AG04450 (cell line): ENCODE results near the gene TSPYL4. TPM values are rescaled to one million over a fixed set of nuclear protein-coding genes. Genes with fewer than 3 reads are reported as not detected.
"Not testable (repeated sequence)": the region's sequence is repeated elsewhere in the genome, so short reads cannot be mapped to it uniquely, and the experiment has no call there.

Source experiments
- CTCF ChIA-PET: fragments of 300-600, 350-600 bp; formaldehyde crosslinking; extraction: SDS; loops from one replicate; lab custom pipeline; 2022; ENCODE audit warnings: antibody characterized with exemption, inconsistent platforms; lab: Charles Lee
- POLR2A ChIA-PET: fragments of 350-600 bp; formaldehyde crosslinking; extraction: SDS; loops from one replicate; lab custom pipeline; 2021; ENCODE audit warnings: antibody characterized with exemption, inconsistent platforms; lab: Yijun Ruan, JAX
- DNase-seq: peaks from one replicate; pipeline ENCODE4 v3.0.0-alpha.2; 2011; ENCODE audit warnings: low read depth, low spot score
- H3K27ac ChIP-seq: one replicate; pipeline ENCODE4 v1.5.1; 2012; ENCODE audit warnings: low read depth, low read length, control low read depth
- H3K27me3 ChIP-seq: one replicate; pipeline ENCODE4 v1.6.0; 2012; ENCODE audit warnings: low read length; ENCODE audit not compliant: control insufficient read depth, insufficient read depth
- H3K4me3 ChIP-seq: 2 replicates; pipeline ENCODE4 v1.5.1; 2011; ENCODE audit warnings: mild to moderate bottlenecking, low read depth, low read length, control low read depth
- H3K9me3 ChIP-seq: 2 replicates; pipeline ENCODE4 v1.5.1; 2012; ENCODE audit warnings: low read length; ENCODE audit not compliant: control insufficient read depth, insufficient read depth
- polyA plus RNA-seq: library from polyadenylated mRNA; depleted of rRNA; stranded (reverse); fragments of >200 nt; gene quantifications from 2 replicates; pipeline ENCODE4 v1.2.3, GENCODE V29; 2011
- TF ChIP-seq, protein P1 (sequence below): IDR thresholded peaks from 2 replicates; pipeline ENCODE4 v1.5.1; 2011; ENCODE audit warnings: low read depth, low read length, control low read depth, inconsistent platforms

Gene TSPYL4
- polyA plus RNA-seq, 1 experiment = 25.1 TPM

DNA sequence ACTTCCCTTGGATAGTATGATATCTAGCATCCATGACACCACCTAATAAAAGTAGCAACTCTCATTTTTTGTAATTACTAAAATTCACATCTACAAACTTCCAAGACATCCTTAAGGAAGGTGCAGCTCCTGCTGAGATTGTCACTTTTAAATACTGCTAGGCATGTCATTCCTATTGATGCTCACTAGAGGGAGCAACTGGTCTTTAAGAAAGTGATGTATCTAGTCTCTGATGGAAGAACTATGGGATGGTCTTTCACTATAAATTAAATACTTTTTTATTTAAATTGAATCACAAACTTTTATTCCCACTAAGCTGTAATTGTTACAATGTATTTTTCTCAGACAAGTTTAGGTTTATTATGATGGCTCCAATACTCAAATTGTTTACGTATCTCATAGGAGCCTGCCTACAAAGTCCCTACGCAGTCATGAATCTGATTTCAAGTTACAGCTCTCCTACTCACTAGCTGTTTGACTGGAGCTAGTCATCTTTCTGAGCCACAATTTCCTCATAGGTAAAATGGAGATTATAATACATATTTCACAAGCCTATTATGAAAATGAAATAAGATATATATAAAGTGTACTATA, 33.9 kb upstream of the TSPYL4 start:
- no peaks in the 10 kb centered on the region for H3K9me3 ChIP-seq
- POLR2A ChIA-PET = interaction anchor here (1.3 kb wide), 1 partner anchor 84 kb away, joined by 12 read pairs; the partner anchor contains the start of gene DSE
- CTCF ChIA-PET = interaction anchor here (0.6 to 5.2 kb wide), 81 partner anchors 9 to 368 kb away, joined by 3 to 102 read pairs (median 5); partner anchors contain the start of genes CALHM4, CALHM5, RWDD1 and TRAPPC3L
- H3K27ac ChIP-seq = no peak overlapping the region
- TF ChIP-seq, protein P1, sequence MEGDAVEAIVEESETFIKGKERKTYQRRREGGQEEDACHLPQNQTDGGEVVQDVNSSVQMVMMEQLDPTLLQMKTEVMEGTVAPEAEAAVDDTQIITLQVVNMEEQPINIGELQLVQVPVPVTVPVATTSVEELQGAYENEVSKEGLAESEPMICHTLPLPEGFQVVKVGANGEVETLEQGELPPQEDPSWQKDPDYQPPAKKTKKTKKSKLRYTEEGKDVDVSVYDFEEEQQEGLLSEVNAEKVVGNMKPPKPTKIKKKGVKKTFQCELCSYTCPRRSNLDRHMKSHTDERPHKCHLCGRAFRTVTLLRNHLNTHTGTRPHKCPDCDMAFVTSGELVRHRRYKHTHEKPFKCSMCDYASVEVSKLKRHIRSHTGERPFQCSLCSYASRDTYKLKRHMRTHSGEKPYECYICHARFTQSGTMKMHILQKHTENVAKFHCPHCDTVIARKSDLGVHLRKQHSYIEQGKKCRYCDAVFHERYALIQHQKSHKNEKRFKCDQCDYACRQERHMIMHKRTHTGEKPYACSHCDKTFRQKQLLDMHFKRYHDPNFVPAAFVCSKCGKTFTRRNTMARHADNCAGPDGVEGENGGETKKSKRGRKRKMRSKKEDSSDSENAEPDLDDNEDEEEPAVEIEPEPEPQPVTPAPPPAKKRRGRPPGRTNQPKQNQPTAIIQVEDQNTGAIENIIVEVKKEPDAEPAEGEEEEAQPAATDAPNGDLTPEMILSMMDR = peak; percentile 84
- H3K27me3 ChIP-seq = no peaks in the 10 kb centered on the region
- H3K4me3 ChIP-seq = no peak overlapping the region
- no peak for DNase-seq

DNA sequence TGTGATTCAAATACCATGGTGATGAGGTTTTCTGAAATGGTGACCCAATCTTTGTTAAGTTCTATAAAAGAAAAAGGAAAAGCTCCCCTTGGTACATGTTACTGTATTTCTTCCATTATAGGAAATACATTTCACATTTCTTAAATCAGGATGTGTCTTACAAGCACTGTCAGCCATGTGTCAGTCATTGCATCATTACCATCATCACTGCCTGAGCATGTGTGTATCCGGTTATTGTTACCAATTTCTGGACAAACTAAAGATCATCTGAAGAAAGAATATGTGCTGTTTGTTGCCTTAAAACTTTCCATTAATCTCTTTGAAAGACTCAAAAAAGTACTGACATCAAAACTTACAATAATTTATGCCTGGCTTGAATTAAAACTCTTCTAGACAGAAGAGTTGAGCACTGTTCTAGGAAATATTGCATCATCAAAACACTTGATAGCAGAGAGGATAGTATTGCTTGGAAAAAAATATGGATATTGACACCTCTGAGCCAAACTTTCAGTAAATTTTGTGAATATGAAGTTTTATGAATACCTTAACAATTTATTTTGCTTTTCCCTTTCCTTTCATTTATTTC, 33.0 kb upstream of the TSPYL4 start:
- ChIA-PET POLR2A (interaction anchor here (1.3 kb wide), 1 partner anchor 85 kb away, joined by 12 read pairs; the partner anchor contains the start of gene DSE), CTCF (interaction anchor here (0.6 to 5.2 kb wide), 58 partner anchors 9 to 369 kb away, joined by 3 to 102 read pairs (median 9); partner anchors contain the start of genes CALHM4, CALHM5 and RWDD1)
- no peaks in the 10 kb centered on the region for H3K9me3 ChIP-seq
- no peak for DNase-seq
- no peaks in the 10 kb centered on the region for H3K27me3 ChIP-seq
- no peak overlapping the region for H3K27ac ChIP-seq
- H3K4me3 ChIP-seq = no peak overlapping the region
- TF ChIP-seq, protein P1 = no peak

DNA sequence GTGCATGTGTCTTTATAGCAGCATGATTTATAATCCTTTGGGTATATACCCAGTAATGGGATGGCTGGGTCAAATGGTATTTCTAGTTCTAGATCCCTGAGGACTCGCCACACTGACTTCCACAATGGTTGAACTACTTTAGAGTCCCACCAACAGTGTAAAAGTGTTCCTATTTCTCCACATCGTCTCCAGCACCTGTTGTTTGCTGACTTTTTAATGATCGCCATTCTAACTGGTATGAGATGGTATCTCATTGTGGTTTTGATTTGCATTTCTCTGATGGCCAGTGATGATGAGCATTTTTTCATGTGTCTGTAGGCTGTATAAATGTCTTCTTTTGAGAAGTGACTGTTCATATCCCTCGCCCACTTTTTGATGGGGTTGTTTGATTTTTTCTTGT, 31.1 kb upstream of the TSPYL4 start:
- POLR2A ChIA-PET, H3K27ac ChIP-seq, H3K4me3 ChIP-seq, CTCF ChIA-PET, H3K9me3 ChIP-seq, DNase-seq, H3K27me3 ChIP-seq: not testable (repeated sequence)

DNA sequence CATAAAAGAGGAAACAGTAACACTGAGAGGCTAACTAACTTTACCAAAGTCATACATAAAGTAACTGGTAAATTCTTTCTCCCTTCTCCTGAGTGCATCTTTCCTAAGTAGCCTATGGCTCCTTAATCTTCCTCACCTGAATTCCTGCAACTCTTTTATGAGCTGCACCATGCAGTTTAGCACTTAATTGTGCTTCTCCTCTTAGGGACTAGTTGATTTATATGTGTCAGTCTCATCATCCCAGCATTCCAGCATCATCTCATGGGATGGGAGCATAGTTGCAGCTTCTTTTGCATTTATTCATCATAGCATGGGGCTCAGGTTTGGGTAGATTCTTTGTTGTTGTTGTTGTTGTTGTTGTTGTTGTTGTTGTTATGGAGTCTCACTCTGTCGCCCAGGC, 29.3 kb upstream of the TSPYL4 start:
- no peak overlapping the region for H3K4me3 ChIP-seq
- ChIA-PET POLR2A (no interaction called here), CTCF (interaction anchor here (1.0 to 1.7 kb wide), 4 partner anchors 10 to 279 kb away, joined by 3 to 8 read pairs (median 4); no protein-coding TSS in a partner anchor)
- TF ChIP-seq, protein P1 = no peak
- H3K27me3 ChIP-seq = no peaks in the 10 kb centered on the region
- H3K27ac ChIP-seq = no peak overlapping the region
- no peak for DNase-seq
- no peaks in the 10 kb centered on the region; the same call in 1 of the 2 replicates for H3K9me3 ChIP-seq

DNA sequence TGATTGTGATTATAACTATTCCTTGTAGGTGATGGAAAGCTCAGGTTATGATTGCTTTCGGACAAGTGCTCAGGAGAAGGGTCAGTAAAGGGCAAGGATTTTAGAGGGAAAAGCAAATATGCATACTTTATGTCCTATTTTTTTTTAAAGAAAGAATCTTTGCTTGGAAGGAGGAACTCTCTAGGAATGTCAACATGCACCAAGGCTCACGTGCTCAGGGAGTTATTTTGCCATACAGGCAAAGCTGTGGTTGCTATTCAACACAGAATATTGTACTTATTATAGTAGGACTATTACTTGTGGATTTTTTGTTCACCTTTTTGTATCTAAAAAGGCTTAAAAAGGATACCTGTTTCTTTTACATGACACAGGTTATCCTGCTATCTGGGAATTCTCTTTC, 28.8 kb upstream of the TSPYL4 start:
- DNase-seq = no peak
- no peaks in the 10 kb centered on the region; the same call in 1 of the 2 replicates for H3K9me3 ChIP-seq
- no peaks in the 10 kb centered on the region for H3K27me3 ChIP-seq
- POLR2A ChIA-PET = no interaction called here
- no peak overlapping the region for H3K4me3 ChIP-seq
- CTCF ChIA-PET = interaction anchor here (0.6 to 1.7 kb wide), 5 partner anchors 10 to 368 kb away, joined by 3 to 8 read pairs (median 4); no protein-coding TSS in a partner anchor
- TF ChIP-seq, protein P1 = no peak
- no peak overlapping the region for H3K27ac ChIP-seq
